GM19397 (cell line): ENCODE data around the gene LTB4R.

Source experiments
- ATAC-seq: cut with Tn5 transposase; IDR thresholded peaks from one replicate; pipeline ENCODE4 v1.9.1; 2021; ENCODE audit warnings: mild to moderate bottlenecking, moderate library complexity; ENCODE audit not compliant: unreplicated experiment

The LTB4R gene

DNA sequence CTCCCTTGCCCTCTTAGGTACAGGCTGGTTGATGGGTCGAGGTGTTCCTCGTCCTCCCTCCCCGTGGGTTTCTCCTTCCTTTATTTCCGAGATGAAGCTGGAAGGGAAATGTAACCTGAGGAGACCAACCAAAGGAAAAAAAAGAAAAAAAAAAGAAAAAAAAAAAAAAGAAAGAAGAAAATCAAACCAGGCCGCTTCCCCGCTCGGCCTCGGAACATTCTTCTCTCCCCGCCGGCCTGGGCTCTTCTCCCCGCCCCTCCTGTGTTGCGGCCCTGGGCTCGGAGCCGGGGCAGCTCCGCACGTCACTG, 55.1 kb downstream of the LTB4R start:
- ATAC-seq, result no peak

GRCh38 chr14:24366721-24367513, 55.6 kb downstream of the LTB4R start:
- ATAC-seq, result peak; percentile 67
